Measurements from ENCODE around the gene ISM1.

ISM1 gene

GRCh38 chr20:13320702-13321101, 99.6 kb downstream of the ISM1 start:
- H3K4me3 ChIP-seq (replicated peaks; ENCODE audit: insufficient read depth, low read length) = no peak overlapping the region
- TF ChIP-seq GABPA (IDR thresholded peaks at IDR 0.05; ENCODE audit: low read depth) = no peak
- TF ChIP-seq SPI1 (IDR thresholded peaks at IDR 0.05; ENCODE audit: borderline replicate concordance, low read depth) = no peak
- TF ChIP-seq POLR2AphosphoS5 (IDR thresholded peaks at IDR 0.05; ENCODE audit: low read depth) = no peak
- TF ChIP-seq REST (IDR thresholded peaks at IDR 0.05; ENCODE audit: insufficient replicate concordance, low read depth) = no peak
- TF ChIP-seq CTCF (IDR thresholded peaks at IDR 0.05; ENCODE audit: insufficient read depth, low read length) = no peak
- no peak for DNase-seq (ENCODE audit: low read depth in 1 of 2, low spot score in 1 of 2)
- no peak overlapping the region for H3K27ac ChIP-seq (replicated peaks)
- peaks cover 10% of the 10 kb centered on the region for H3K27me3 ChIP-seq (ENCODE audit: insufficient read depth, poor library complexity, severe bottlenecking)

GRCh38 chr20:13321416-13321815, 100.3 kb downstream of the ISM1 start:
- TF ChIP-seq REST (IDR thresholded peaks at IDR 0.05; ENCODE audit: insufficient replicate concordance, low read depth) (no peak), POLR2AphosphoS5 (IDR thresholded peaks at IDR 0.05; ENCODE audit: low read depth) (no peak), GABPA (IDR thresholded peaks at IDR 0.05; ENCODE audit: low read depth) (no peak), SPI1 (IDR thresholded peaks at IDR 0.05; ENCODE audit: borderline replicate concordance, low read depth) (no peak), CTCF (IDR thresholded peaks at IDR 0.05; ENCODE audit: insufficient read depth, low read length) (no peak)
- Histone ChIP-seq H3K27ac (replicated peaks) (no peak overlapping the region), H3K4me3 (replicated peaks; ENCODE audit: insufficient read depth, low read length) (no peak overlapping the region), H3K27me3 (ENCODE audit: insufficient read depth, poor library complexity, severe bottlenecking) (peaks cover 10% of the 10 kb centered on the region)
- no peak for DNase-seq (ENCODE audit: low read depth in 1 of 2, low spot score in 1 of 2)

- H3K4me3 ChIP-seq (replicated peaks; ENCODE audit: insufficient read depth, low read length) = no peak overlapping the region
- DNase-seq (ENCODE audit: low read depth in 1 of 2, low spot score in 1 of 2) = no peak
- peaks cover 10% of the 10 kb centered on the region for H3K27me3 ChIP-seq (ENCODE audit: insufficient read depth, poor library complexity, severe bottlenecking)
- H3K27ac ChIP-seq (replicated peaks) = no peak overlapping the region
- TF ChIP-seq POLR2AphosphoS5 (IDR thresholded peaks at IDR 0.05; ENCODE audit: low read depth) = no peak
- no peak for TF ChIP-seq REST (IDR thresholded peaks at IDR 0.05; ENCODE audit: insufficient replicate concordance, low read depth)
- no peak for TF ChIP-seq CTCF (IDR thresholded peaks at IDR 0.05; ENCODE audit: insufficient read depth, low read length)
- no peak for TF ChIP-seq GABPA (IDR thresholded peaks at IDR 0.05; ENCODE audit: low read depth)
- TF ChIP-seq SPI1 (IDR thresholded peaks at IDR 0.05; ENCODE audit: borderline replicate concordance, low read depth) = no peak
Observed at GRCh38 chr20:13322198-13322597, 101.1 kb downstream of the ISM1 start.

Measured in HL-60 (cell line).